GM21360 (cell line): ENCODE results near the gene ACSL5.
"Not testable (repeated sequence)": the region's sequence is repeated elsewhere in the genome, so short reads cannot be mapped to it uniquely, and the experiment has no call there.

Source experiments
- ATAC-seq: cut with Tn5 transposase; IDR thresholded peaks from one replicate; pipeline ENCODE4 v1.9.1; 2021; ENCODE audit warnings: mild to moderate bottlenecking, moderate library complexity; ENCODE audit not compliant: unreplicated experiment

Gene ACSL5

GRCh38 chr10:112374724-112375541, 1.0 kb downstream of the ACSL5 start:
- peak; percentile 46 for ATAC-seq

GRCh38 chr10:112375721-112376395, 1.9 kb downstream of the ACSL5 start:
- peak; percentile 73 for ATAC-seq

GRCh38 chr10:112376396-112376790, 2.5 kb downstream of the ACSL5 start:
- peak; percentile 17 for ATAC-seq

GRCh38 chr10:112377116-112377515, 3.2 kb downstream of the ACSL5 start:
- not testable (repeated sequence) for ATAC-seq

GRCh38 chr10:112379635-112380296, 5.8 kb downstream of the ACSL5 start:
- ATAC-seq, result no peak

GRCh38 chr10:112382515-112383235, 8.8 kb downstream of the ACSL5 start:
- ATAC-seq, result no peak

GRCh38 chr10:112383325-112383724, 9.4 kb downstream of the ACSL5 start:
- no peak for ATAC-seq

- ATAC-seq, result no peak
Observed at GRCh38 chr10:112384141-112384540, 10.2 kb downstream of the ACSL5 start.

GRCh38 chr10:112385201-112385600, 11.3 kb downstream of the ACSL5 start:
- ATAC-seq, result no peak

- not testable (repeated sequence) for ATAC-seq
Observed at GRCh38 chr10:112388056-112388455, 14.1 kb downstream of the ACSL5 start.

- no peak for ATAC-seq
Observed at GRCh38 chr10:112388548-112388947, 14.6 kb downstream of the ACSL5 start.

- peak; percentile 77 for ATAC-seq
Observed at GRCh38 chr10:112389271-112389822, 15.4 kb downstream of the ACSL5 start.

GRCh38 chr10:112390125-112390703, 16.3 kb downstream of the ACSL5 start:
- no peak for ATAC-seq

GRCh38 chr10:112393341-112393740, 19.4 kb downstream of the ACSL5 start:
- no peak for ATAC-seq

- ATAC-seq, result no peak
Observed at GRCh38 chr10:112393827-112394226, 19.9 kb downstream of the ACSL5 start.

GRCh38 chr10:112394475-112394875, 20.6 kb downstream of the ACSL5 start:
- no peak for ATAC-seq

- ATAC-seq, result no peak
Observed at GRCh38 chr10:112395809-112396530, 22.1 kb downstream of the ACSL5 start.

GRCh38 chr10:112397592-112397991, 23.7 kb downstream of the ACSL5 start:
- ATAC-seq, result no peak

- no peak for ATAC-seq
Observed at GRCh38 chr10:112402917-112403316, 29.0 kb downstream of the ACSL5 start.

- ATAC-seq, result no peak
Observed at GRCh38 chr10:112404617-112405016, 30.7 kb downstream of the ACSL5 start.
